Measurements from ENCODE around the gene PHF21B.

The PHF21B gene

GRCh38 chr22:45014654-45015053 is 4.8 kb upstream of the PHF21B start:
- DNase-seq (ENCODE audit: low spot score) = no peak

DNA sequence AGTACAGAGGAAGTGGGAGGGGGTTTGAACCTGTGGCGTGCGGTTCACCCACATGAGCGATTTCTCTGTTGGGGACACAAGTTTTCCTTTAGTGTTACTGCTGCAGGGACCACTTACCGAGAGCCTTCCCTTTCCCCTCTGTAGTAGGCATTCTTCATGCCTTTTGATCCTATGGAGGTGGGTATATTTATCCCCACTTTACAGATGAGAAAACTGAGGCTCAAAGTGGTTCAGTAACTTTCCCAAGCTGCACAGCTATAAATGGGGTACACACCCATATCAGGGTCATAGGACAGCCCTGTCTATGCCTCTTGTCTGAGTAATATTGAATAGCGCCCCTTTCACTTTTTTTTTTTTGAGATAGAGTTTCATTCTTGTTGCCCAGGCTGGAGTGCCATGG is 3.3 kb upstream of the PHF21B start:
- DNase-seq (ENCODE audit: low spot score) = no peak

DNA sequence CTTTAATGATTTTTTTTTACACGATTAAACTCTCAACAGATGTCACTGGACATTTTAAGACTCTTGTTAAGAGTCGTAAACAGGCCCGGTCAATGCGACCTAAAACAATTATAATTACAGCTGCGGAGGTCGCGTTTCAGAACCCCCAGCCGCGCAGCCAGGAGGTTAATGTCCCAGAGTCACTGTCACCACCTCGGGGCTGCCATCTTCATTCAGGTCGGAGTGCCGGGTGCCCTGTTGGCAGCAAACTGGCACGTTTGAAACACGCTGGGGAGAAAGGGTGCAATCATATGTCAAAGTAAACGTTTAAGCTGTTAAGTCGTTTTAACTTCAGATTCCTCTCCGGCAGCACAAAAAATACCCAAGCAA is 711 bp upstream of the PHF21B start:
- DNase-seq (ENCODE audit: low spot score) = no peak

- DNase-seq (ENCODE audit: low spot score) = no peak
Observed at GRCh38 chr22:45008751-45009605, 827 bp downstream of the PHF21B start.

DNA sequence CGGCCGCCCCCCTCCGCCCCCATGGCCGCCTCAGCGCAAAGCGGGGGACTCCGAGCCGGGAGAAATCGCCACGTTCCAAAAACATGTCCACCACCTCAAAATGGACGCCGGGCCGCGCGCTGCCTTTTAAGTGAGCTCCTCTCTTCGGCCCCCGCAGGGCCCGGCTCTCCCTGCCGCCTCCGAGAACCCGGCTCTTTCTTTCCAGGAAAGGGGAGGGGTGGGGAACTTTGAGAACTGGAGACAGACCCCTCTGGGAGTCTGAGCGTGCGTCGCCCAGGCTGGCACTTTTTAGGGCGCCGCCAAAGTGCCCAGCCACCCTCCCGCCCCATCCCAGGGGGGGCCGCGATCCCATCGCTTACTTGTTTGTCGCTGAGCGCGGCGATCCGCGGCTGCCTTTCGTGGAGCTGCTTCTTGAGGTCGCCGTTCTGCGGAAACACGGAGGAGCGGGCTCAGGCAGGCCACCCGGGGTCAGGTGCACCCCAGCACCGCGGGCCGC is 1.6 kb downstream of the PHF21B start:
- no peak for DNase-seq (ENCODE audit: low spot score)

DNA sequence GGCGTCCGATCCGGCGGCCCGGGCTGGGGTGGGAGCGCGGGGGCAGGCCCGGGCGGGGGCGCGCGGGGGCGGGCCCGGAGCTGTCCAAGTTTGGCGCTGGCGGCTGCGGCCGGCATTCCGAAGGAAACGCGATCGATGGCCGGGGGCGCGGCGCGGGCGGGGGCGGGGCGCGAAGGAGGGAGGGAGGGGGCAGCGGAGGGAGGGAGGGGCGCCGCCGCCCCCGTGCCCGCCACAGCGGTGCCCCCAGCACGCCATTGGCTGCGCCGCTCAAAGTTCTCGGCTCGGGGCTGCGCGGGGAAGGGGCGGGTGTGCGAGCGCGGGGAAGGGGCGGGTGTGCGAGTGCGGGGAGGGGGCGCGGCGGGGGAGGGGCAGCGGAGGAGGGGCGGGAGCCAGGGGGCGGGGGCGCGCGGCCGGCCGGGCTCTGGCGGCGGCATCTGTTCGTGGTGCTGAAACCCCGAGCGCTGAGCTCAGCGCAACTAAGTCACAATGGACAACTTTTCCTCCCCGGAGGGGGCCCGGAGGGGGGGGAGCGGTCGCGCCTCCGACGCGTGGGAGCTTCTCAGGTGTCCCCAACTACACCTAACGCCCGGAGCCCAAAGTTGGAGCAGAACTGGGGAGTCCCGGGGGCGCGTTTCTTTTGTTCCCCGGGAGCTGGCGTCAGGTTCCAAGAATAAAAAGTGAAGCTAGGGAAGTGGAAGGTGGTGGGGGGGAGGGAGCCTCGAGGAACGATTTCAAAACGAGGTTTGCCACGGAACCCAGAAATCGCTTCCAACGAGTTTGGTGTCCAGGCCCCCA is 2.2 kb downstream of the PHF21B start:
- peak; percentile 14 for DNase-seq (ENCODE audit: low spot score)

- DNase-seq (ENCODE audit: low spot score) = no peak
Observed at GRCh38 chr22:45006964-45007390, 2.8 kb downstream of the PHF21B start.

GRCh38 chr22:45006111-45006963 is 3.5 kb downstream of the PHF21B start:
- no peak for DNase-seq (ENCODE audit: low spot score)

- no peak for DNase-seq (ENCODE audit: low spot score)
Observed at GRCh38 chr22:45001653-45002052, 8.2 kb downstream of the PHF21B start.

GRCh38 chr22:45000330-45000729 is 9.5 kb downstream of the PHF21B start:
- no peak for DNase-seq (ENCODE audit: low spot score)

GRCh38 chr22:44999687-45000086 is 10.1 kb downstream of the PHF21B start:
- DNase-seq (ENCODE audit: low spot score) = no peak

DNA sequence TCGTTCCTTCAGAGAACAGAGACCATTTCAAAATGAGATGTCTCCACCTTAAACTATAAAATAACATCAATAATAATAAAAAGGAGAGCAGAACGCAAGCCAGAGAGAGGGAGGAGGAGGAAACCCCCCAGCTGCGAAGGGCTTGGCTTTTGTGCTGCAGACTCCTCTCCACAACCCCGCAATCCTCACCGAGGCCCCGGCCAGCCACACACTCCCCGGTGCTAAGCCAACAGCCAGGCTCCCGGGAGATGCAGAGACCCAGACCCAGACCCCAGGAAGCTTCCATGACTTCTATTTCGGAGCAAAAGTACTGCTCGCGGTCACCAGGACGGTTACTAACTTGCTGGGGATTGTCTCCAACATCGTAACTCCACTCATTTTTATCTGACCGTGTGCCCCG is 10.6 kb downstream of the PHF21B start:
- DNase-seq (ENCODE audit: low spot score) = no peak

- DNase-seq (ENCODE audit: low spot score) = no peak
Observed at GRCh38 chr22:44998296-44998695, 11.5 kb downstream of the PHF21B start.

DNA sequence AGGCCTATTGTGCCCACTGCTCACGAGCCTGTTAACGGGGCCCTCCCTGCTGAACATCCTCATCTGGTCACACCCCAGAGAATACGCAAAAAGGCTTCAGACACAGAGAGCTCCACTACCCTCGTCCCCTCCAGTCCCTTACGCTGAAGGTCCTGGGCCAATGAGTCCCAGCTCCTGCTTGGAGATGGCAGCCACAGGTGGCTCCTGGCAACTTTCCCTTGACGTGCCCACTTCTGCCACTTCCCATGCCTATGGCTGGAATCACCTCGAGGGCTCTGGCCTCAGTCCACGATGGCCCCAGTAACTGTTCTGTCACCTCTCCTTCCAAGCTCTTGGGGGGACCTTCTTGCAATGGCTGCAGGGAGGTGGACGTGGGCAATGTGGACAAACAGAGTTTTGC is 12.7 kb downstream of the PHF21B start:
- DNase-seq (ENCODE audit: low spot score) = no peak

GRCh38 chr22:44996648-44997047 is 13.2 kb downstream of the PHF21B start:
- DNase-seq (ENCODE audit: low spot score) = no peak

- DNase-seq (ENCODE audit: low spot score) = no peak
Observed at GRCh38 chr22:44996120-44996519, 13.7 kb downstream of the PHF21B start.

DNA sequence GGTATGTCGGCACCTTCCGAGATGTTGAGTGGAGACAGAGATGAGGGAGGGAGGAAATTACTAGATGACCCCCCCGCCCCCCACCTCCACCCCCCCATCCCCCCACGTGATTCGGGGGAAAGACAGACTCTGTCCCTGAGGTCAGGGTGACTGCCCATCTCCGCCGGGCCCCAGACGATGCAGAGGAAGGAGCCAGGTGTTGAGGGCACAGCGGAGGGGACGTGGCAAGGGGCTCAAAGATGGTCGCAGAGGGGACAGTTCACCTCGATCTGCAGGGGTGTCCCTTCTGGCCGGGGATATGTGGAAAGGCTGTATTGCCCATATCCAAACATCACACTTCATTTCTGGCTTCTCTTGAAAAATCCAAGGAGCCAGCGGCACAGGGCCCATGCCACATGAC is 14.1 kb downstream of the PHF21B start:
- DNase-seq (ENCODE audit: low spot score) = no peak

- no peak for DNase-seq (ENCODE audit: low spot score)
Observed at GRCh38 chr22:44995105-44995514, 14.7 kb downstream of the PHF21B start.

DNA sequence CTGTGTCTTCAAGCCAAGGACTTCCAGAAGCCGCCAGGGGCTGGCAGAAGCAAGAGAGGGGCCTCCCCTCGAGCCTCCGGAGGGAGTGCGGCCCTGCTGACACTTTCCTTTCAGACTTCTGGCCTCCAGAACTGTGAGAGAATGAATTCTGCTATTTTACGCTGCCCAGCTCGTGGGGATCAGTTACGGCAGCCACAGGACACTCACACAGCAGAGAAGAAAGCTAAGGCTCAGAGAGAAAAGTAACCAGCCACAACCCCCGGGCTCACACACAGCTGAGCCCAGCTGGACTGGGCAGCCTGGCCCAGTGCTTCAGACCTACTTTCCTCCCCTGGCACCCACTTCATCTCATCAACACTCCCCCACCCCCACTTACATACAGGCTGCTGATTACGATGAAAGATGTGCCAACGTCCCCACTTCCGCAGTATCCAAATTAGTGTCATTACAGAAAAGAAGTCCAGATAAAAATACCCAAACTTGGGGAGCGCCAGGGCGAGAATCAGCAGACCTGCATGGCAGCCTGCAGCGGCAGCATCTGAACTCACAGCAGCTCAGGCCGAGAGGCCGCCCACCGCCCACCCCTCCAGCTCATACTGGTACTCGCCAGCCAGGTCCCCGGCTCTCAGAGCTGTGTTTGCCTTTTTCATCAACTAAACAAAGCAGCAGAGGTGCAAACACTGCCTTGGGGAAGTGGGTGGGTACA is 15.3 kb downstream of the PHF21B start:
- DNase-seq (ENCODE audit: low spot score) = no peak

DNA sequence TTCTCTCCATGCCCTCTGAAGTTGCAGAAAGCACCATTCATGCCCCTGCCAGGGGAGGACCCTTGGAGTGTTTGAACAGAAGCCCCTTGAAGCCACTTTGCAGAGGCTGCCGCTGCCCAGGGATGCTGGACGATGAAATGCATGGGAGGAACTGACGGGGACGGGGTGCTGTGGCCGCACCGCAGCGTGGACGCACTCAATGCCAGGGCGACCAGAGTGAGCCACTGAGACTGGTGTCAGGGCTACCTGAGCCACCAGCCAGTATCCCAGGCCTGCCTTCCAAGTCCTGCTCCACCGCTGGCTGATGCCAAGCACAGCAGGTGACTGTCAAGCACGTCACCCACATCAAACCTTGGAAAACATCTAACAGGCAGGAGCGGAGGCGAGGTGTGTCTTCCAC is 17.6 kb downstream of the PHF21B start:
- no peak for DNase-seq (ENCODE audit: low spot score)

DNA sequence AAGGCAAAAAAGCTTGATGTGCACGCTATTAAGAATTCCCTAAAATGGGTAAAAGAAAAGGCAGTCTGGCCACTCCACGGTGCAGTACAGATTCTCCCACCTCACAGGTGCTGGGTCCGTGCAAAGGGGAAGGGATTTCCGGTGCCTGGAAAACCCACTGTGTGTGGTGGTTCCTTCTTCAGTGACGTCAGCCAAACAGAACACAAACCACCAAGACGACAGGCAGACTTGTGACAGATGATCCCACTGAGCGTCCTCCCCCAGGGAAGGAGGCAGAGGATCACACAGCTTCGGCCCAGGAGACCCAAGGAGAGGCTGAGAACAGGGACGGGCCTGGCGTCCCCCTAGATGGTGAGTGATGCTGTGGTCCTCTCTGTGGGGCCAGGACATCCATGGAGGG is 18.6 kb downstream of the PHF21B start:
- DNase-seq (ENCODE audit: low spot score) = no peak

DNA sequence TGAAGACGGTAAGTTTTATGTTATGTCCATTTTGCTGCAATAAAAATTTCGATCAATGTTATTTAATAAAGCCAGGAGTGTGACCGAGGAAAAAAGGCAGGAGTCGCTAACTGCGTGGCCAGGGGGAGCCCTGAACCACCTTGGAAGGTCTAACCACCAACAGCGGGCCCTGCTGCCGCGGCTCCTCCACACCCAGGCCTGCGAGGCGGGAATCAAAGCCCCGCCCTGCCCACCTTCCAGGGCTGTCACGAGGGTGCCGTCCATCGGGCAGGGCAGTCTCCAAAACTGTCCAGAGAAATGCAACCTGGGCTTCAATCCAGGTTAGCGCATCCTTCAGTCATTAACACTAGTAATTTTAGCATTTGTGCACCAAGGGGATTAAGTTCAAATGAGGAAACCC is 19.0 kb downstream of the PHF21B start:
- DNase-seq (ENCODE audit: low spot score) = no peak
